Measurements from ENCODE around the gene ESAM.
A peak's percentile ranks its signal among the peaks of the same experiment; 100 is the strongest.
"Not testable (repeated sequence)": the region's sequence is repeated elsewhere in the genome, so short reads cannot be mapped to it uniquely, and the experiment has no call there.

ESAM gene

DNA sequence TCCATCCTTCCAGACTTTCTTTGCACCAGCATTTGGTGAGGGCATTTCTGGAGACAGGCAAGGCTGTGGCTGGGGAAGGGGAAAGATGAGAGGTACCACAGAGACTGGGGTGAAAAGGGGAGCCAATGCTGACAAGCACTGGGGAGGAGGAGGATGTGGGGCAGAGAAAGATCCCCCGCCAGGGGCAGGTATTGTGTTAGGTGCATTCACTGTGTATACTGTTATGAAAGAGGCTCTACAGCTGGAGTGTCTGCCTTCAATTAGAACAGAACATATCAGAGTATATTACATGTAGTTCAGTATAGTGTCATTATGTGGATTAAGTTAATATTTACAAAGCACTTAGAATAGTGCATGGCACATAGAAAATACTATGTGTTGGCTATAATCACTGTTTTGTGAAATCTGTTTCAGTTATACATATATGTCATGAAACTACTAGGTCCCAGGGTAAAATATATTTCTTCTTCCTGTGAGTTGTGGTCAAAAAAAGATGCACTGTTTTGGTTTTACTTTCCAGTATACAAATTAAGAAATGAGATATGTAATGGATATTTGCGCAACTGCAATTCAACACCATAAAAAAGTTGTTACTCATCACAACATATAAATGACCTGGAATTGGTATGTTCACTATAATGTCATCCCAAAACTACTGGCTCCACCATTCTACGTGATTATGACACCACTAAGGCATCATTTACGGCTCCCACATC is 29.7 kb upstream of the ESAM start:
- Mint-ChIP-seq H3K27ac (no peak overlapping the region), H3K4me1 (ENCODE audit: low read depth) (peaks cover 36% of the 10 kb centered on the region), H3K27me3 (no peaks in the 10 kb centered on the region), H3K4me3 (no peak overlapping the region), H3K36me3 (ENCODE audit: low read depth) (no peaks in the 10 kb centered on the region), H3K9me3 (no peaks in the 10 kb centered on the region)

DNA sequence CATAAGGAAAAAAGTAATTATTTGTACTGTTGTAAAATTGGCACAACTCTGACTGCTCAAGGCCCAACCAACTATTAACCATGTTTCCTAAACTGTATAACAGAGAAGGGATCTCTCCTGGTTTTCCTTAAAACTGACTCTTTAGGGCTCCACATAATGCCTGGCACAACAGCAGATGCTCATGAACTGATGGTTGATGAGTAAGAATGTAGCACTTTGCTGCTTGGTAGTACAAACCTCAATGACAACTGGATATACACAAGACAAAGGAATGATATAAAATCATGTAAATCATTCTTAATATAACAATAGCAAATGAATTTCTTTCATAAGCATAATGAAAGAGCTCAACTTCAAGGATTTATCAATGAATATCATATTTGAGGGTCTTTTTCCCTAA is 26.4 kb upstream of the ESAM start:
- Mint-ChIP-seq H3K36me3 (ENCODE audit: low read depth) (peaks cover 4% of the 10 kb centered on the region), H3K27ac (no peak overlapping the region), H3K4me1 (ENCODE audit: low read depth) (peaks cover 24% of the 10 kb centered on the region), H3K4me3 (no peak overlapping the region), H3K27me3 (no peaks in the 10 kb centered on the region), H3K9me3 (no peaks in the 10 kb centered on the region)

DNA sequence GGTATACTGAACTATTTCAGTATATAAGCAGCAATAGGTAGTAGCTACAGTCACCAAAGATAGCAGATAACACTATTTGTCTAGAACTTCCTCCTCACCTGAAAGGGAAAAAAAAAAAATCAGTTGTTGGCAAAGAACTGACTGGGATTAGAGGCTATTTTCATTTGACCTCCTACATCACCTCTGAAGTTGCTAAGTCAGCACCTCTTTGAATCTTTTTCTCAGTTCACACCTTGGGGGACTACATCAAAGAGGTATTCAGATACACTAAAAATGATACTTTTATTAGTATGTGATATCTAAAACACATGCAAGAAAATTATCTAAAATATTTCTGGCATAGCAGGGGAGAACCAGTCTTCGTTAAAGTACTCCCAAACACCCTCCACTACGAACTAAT is 22.0 kb upstream of the ESAM start:
- H3K4me1 Mint-ChIP-seq (ENCODE audit: low read depth) = no peaks in the 10 kb centered on the region
- H3K4me3 Mint-ChIP-seq = no peak overlapping the region
- no peaks in the 10 kb centered on the region for H3K9me3 Mint-ChIP-seq
- peaks cover 12% of the 10 kb centered on the region for H3K36me3 Mint-ChIP-seq (ENCODE audit: low read depth)
- no peak overlapping the region for H3K27ac Mint-ChIP-seq
- no peaks in the 10 kb centered on the region for H3K27me3 Mint-ChIP-seq

DNA sequence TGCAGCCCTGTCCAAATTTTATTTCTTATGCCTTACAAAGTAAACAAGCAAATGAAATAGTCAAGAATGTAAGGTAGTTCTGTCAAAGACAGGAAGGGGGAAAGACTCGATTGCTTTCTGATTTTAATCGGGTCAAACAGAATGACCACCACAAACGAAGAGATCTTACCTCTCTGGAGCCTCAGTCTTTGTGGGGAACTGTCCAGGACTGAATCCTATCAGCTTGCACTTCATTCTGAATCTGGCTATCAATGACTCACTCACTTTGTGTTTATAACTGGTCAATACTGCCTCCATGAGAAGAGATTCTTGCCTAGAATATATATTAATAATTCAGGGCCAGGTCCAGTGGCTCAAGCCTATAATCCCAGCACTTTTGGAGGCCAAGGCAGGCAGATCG is 20.9 kb upstream of the ESAM start:
- Mint-ChIP-seq H3K4me1 (ENCODE audit: low read depth) (peaks cover 3% of the 10 kb centered on the region), H3K36me3 (ENCODE audit: low read depth) (peaks cover 17% of the 10 kb centered on the region), H3K9me3 (no peaks in the 10 kb centered on the region), H3K27me3 (no peaks in the 10 kb centered on the region), H3K27ac (no peak overlapping the region), H3K4me3 (no peak overlapping the region)

DNA sequence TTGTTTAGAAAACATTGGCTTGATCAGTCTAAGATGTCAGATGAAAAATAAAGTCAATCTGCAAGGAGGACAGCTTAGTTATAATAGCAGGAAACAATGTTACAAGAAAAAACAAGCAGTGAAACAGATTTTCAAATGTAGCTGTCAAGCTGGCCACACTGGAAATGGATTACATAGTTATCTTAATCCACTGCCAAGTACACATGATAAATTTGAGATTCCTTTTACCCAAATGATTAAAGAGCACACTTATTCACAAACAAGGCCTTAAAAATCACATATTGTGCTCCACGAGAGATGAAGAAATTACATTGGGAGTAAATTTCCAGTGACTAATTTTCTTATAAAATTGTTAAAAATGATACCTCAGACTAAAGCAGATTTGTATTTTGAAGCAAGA is 17.5 kb upstream of the ESAM start:
- no peak overlapping the region for H3K4me3 Mint-ChIP-seq
- H3K27ac Mint-ChIP-seq = no peak overlapping the region
- no peaks in the 10 kb centered on the region for H3K27me3 Mint-ChIP-seq
- peaks cover 14% of the 10 kb centered on the region for H3K4me1 Mint-ChIP-seq (ENCODE audit: low read depth)
- peaks cover 22% of the 10 kb centered on the region for H3K36me3 Mint-ChIP-seq (ENCODE audit: low read depth)
- no peaks in the 10 kb centered on the region for H3K9me3 Mint-ChIP-seq

DNA sequence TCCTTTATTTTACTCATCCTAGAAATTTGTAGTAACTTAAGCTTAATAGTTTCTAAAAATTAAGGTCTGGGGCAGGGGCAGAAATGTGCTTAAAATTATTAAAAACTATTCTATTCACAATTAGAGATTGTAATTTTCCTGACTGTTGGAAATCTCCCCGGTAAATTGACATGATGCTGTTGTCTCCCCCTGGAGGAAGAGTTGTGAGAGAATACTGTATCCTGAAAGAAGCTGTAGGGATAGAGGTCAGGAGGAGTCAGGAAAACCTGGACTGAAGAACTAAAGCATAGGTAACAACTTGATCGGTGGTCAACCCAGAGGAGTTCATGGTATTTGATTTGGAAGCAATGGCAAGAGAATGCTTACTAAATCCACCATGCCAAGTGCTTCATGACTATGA is 16.2 kb upstream of the ESAM start:
- H3K27me3 Mint-ChIP-seq = no peaks in the 10 kb centered on the region
- no peaks in the 10 kb centered on the region for H3K9me3 Mint-ChIP-seq
- H3K27ac Mint-ChIP-seq = no peak overlapping the region
- H3K4me1 Mint-ChIP-seq (ENCODE audit: low read depth) = peaks cover 14% of the 10 kb centered on the region
- peaks cover 25% of the 10 kb centered on the region for H3K36me3 Mint-ChIP-seq (ENCODE audit: low read depth)
- H3K4me3 Mint-ChIP-seq = no peak overlapping the region

DNA sequence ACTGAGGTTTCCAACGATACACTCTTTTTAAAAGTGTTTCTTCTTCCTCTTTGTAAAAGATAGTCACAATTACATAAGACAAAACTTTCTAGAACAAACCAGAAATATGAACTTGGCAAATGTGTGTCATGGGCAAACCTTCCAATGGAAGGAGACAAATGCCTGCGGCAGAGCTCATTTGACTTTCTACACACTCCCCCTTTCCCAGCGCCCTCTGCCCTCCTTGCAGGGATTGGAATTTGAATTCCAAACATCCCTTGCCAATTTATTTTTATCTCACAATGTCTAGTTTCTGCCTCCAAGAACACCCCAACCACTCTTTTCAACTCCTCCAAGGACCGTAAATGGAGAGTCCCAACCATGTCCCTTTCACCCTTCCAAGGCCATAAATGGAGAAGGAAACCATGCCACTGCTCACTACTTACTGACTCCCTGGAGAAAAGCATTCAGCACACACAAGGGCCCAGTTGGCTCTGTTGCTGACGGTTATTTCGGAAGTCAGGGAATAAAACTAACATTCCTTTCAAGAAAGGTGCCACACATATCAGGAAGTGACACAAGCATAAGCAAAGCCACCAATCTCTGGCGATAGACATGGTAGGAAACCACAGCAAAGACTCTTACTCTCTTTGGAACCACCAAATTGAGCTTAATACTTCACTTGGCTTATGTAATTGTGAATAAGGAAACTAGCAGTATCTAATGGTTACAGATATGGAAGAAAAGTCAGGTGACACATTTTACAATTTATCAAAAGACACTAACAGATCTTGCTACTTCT is 15.0 kb upstream of the ESAM start:
- Mint-ChIP-seq H3K4me1 (ENCODE audit: low read depth) (peaks cover 14% of the 10 kb centered on the region), H3K27ac (no peak overlapping the region), H3K27me3 (no peaks in the 10 kb centered on the region), H3K9me3 (no peaks in the 10 kb centered on the region), H3K36me3 (ENCODE audit: low read depth) (peaks cover 30% of the 10 kb centered on the region), H3K4me3 (no peak overlapping the region)

DNA sequence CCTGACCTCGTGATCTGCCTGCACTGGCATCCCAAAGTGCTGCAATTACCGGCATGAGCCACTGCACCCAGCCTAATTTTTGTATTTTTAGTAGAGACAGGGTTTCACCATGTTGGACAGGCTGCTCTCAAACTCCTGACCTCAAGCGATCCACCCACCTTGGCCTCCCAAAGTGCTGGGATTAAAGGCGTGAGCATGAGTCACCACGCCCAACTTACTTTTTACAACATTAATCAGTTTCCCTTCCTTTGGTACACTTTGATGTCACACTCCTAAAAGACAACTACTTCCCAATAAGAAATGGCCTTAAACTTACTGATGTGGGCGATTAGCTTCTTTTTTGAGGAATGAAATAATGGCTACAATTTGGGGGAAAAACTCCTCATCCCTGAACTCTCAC is 8.9 kb upstream of the ESAM start:
- not testable (repeated sequence) for H3K27ac Mint-ChIP-seq; H3K4me3 Mint-ChIP-seq; H3K9me3 Mint-ChIP-seq; H3K4me1 Mint-ChIP-seq (ENCODE audit: low read depth); H3K27me3 Mint-ChIP-seq
- peaks cover 41% of the 10 kb centered on the region for H3K36me3 Mint-ChIP-seq (ENCODE audit: low read depth)

DNA sequence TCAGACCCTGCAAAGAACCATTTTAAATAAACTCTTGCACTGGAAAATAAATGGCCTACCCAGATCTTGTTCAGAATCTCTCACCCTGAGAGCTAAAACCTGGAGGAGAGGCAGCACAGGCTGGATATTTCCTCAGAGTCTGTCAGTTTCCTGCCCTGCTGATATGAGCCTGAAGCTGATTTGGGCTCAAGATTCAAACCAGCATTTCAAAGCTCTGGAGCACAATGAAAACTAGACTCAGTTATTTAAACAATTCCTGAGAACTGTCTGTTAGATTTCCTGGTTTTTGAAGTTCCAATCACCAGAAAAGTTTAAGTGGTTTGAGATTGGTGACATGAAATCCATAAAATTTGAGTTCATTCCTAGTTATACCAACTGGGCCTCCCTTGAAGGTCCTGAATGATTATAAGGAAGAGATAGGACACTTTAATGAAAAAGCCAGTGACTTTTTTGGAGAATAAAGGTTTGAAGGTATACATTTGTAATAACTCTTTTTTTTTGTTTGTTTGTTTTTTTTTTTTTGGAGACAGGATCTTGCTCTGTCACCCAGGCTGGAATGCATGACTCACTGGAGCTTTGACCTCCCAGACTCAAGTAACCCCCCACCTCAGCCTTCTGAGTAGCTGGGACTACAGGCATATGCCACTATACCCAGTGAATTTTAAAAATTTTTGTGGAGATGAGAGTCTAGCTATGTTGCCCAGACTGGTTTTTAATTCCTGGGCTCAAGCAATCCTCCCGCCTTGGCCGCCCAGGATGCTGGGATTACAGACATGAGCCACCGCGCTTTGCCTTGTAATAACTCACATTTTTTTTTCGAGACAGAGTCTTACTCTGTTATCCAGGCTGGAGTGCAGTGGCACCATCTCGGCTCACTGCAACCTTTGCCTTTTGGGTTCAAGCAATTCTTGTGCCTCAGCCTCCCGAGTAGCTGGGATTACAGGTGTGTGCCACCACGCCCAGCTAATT is 8.0 kb upstream of the ESAM start:
- H3K4me1 Mint-ChIP-seq (ENCODE audit: low read depth) = no peaks in the 10 kb centered on the region
- no peaks in the 10 kb centered on the region for H3K9me3 Mint-ChIP-seq
- no peak overlapping the region for H3K4me3 Mint-ChIP-seq
- H3K36me3 Mint-ChIP-seq (ENCODE audit: low read depth) = peaks cover 41% of the 10 kb centered on the region
- no peaks in the 10 kb centered on the region for H3K27me3 Mint-ChIP-seq
- H3K27ac Mint-ChIP-seq = no peak overlapping the region

DNA sequence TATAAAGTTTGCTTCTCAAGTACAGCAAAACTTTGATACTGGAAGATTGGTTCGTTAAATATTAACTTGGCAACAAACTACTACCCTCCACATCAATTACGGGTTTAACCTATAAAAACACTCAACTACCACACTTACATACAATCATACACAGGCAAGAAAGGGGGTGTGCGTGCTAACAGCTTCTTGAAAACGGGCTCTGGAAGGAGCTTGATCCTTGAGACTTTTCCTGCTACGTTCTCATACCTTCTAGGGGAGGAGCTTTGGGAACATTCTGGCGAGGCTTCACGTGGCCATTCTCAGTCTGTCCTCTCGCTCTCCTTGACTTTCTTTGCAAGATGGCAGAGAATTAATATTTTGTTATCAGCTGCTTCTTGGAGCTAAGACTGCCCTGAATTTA is 6.8 kb upstream of the ESAM start:
- no peaks in the 10 kb centered on the region for H3K27me3 Mint-ChIP-seq
- H3K9me3 Mint-ChIP-seq = no peaks in the 10 kb centered on the region
- no peak overlapping the region for H3K4me3 Mint-ChIP-seq
- no peak overlapping the region for H3K27ac Mint-ChIP-seq
- H3K4me1 Mint-ChIP-seq (ENCODE audit: low read depth) = no peaks in the 10 kb centered on the region
- H3K36me3 Mint-ChIP-seq (ENCODE audit: low read depth) = peaks cover 41% of the 10 kb centered on the region

DNA sequence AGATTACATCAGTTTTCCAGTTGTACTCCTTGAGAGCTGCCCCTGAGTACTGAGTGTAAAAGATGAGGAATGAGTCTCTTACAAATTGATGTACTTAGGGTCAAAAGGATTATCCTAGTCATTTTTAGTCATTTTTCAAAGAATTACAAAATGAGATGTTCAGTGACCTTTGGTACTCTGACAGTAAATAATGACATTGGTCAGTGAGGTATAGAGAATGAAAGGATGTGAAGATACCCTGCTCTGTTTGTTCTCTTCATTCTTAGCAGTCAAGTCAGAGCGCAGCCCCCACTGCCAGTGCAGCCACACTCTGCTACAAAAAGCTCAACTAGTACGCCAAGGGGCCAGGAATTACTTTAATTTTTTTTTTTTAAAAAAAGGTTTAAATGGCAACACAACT is 4.1 kb upstream of the ESAM start:
- Mint-ChIP-seq H3K27me3 (peaks cover 3% of the 10 kb centered on the region), H3K9me3 (no peaks in the 10 kb centered on the region), H3K4me1 (ENCODE audit: low read depth) (peaks cover 15% of the 10 kb centered on the region), H3K4me3 (no peak overlapping the region), H3K36me3 (ENCODE audit: low read depth) (peaks cover 24% of the 10 kb centered on the region), H3K27ac (no peak overlapping the region)

DNA sequence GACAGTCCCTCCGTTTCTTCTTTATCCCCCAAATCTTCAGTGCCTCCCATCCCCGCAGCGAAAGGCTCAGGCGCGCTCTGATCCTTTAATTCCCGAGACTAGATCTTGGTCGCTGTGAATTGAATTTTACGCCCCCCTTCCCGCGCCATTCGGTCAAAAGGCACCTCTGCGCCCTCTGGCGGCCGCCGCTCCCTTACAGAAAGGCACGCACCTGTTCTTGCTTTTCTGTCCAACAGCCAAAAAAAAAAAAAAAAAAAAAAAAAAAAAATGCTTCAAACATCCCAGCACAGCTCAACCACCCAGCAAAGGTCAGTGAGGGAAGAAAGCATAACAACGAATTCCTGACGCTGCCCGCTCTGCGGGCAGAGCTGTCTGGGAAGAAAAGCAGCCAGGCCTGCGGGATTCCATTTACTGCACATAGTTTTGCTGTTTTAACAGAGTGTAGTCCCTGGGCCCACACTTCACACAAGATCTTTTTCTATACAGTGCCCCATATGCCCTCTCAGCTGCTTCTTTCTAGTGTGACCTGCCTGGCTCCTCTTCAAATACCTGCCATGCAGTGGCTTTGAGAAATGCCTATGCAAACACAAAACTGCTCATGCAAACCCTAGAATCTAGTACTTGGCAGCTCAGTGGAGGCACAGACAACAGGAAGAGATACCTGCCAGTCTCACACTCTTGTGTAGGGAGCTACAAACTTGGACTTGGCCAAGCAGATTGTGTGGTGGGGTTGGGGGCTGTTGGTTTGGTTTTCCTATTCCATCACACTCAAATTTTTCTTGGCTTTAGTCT is 1.3 kb upstream of the ESAM start:
- no peaks in the 10 kb centered on the region for H3K9me3 Mint-ChIP-seq
- peak overlapping the region; percentile 88 for H3K4me3 Mint-ChIP-seq
- peaks cover 5% of the 10 kb centered on the region for H3K36me3 Mint-ChIP-seq (ENCODE audit: low read depth)
- peaks cover 40% of the 10 kb centered on the region for H3K4me1 Mint-ChIP-seq (ENCODE audit: low read depth)
- H3K27me3 Mint-ChIP-seq = peaks cover 22% of the 10 kb centered on the region
- H3K27ac Mint-ChIP-seq = peak overlapping the region; percentile 61

DNA sequence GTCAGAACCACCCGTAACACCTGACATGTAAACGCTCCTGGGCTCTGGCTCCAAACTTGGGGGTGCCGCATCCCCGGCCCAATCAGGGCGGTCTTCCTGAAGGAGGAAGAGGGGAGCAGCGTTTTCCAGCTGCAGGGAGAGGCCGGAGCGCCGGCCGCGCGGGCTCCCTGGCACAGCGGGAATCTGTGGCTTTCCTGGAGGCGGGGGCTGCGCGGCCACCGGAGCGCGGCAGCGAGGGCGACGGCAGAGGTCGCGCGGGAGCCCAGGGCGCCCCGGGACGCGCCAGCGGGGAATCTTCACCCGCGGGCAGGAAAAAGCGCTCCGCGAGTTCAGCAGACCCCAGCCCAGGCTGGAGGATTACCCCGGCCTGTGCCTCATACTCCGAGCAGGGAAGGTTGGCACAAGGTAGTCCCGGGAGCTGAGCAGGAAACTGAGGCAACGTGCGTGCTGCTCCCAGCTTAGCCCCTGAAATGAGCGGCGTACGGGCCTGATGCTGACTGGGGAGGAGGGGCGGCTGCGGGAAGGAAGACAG is 600 bp upstream of the ESAM start:
- Mint-ChIP-seq H3K4me1 (ENCODE audit: low read depth) (peaks cover 45% of the 10 kb centered on the region), H3K36me3 (ENCODE audit: low read depth) (peaks cover 4% of the 10 kb centered on the region), H3K27ac (peak overlapping the region; percentile 61), H3K4me3 (peak overlapping the region; percentile 88), H3K27me3 (peaks cover 28% of the 10 kb centered on the region), H3K9me3 (no peaks in the 10 kb centered on the region)
